ENCODE measurements around the gene OTUB1.
A peak's percentile ranks its signal among the peaks of the same experiment; 100 is the strongest.

Gene OTUB1

DNA sequence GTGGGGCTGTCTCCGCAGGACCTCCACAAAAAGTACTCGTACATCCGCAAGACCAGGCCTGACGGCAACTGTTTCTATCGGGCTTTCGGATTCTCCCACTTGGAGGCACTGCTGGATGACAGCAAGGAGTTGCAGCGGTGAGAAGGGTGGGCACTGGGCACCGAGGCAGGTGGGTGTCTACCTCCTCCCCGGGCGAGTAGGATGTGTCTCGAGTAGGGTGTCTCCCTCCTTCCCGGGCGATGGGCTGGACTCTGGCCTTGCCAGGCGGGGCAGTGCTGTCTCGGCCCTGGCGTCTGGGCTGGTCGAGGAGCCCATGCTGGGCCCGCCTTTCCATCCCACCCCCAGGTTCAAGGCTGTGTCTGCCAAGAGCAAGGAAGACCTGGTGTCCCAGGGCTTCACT is 10.3 kb downstream of the OTUB1 start:
- no peak for DNase-seq (ENCODE audit: low read depth)
- H3K4me3 ChIP-seq (replicated peaks; ENCODE audit: low read depth, low read length): no peak overlapping the region
- TF ChIP-seq, protein P1, sequence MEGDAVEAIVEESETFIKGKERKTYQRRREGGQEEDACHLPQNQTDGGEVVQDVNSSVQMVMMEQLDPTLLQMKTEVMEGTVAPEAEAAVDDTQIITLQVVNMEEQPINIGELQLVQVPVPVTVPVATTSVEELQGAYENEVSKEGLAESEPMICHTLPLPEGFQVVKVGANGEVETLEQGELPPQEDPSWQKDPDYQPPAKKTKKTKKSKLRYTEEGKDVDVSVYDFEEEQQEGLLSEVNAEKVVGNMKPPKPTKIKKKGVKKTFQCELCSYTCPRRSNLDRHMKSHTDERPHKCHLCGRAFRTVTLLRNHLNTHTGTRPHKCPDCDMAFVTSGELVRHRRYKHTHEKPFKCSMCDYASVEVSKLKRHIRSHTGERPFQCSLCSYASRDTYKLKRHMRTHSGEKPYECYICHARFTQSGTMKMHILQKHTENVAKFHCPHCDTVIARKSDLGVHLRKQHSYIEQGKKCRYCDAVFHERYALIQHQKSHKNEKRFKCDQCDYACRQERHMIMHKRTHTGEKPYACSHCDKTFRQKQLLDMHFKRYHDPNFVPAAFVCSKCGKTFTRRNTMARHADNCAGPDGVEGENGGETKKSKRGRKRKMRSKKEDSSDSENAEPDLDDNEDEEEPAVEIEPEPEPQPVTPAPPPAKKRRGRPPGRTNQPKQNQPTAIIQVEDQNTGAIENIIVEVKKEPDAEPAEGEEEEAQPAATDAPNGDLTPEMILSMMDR (IDR thresholded peaks at IDR 0.05; ENCODE audit: low read length, missing control alignments): no peak

DNA sequence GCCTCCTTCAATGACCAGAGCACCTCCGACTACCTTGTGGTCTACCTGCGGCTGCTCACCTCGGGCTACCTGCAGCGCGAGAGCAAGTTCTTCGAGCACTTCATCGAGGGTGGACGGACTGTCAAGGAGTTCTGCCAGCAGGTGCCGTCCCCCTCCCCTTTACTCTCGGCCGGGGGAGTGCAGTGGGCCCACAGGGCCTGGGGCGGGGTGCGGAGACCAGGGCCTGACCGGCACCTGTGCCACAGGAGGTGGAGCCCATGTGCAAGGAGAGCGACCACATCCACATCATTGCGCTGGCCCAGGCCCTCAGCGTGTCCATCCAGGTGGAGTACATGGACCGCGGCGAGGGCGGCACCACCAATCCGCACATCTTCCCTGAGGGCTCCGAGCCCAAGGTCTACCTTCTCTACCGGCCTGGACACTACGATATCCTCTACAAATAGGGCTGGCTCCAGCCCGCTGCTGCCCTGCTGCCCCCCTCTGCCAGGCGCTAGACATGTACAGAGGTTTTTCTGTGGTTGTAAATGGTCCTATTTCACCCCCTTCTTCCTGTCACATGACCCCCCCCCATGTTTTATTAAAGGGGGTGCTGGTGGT is 11.0 kb downstream of the OTUB1 start:
- TF ChIP-seq, protein P1 (IDR thresholded peaks at IDR 0.05; ENCODE audit: low read length, missing control alignments): no peak
- no peak for DNase-seq (ENCODE audit: low read depth)
- no peak overlapping the region for H3K4me3 ChIP-seq (replicated peaks; ENCODE audit: low read depth, low read length)

DNA sequence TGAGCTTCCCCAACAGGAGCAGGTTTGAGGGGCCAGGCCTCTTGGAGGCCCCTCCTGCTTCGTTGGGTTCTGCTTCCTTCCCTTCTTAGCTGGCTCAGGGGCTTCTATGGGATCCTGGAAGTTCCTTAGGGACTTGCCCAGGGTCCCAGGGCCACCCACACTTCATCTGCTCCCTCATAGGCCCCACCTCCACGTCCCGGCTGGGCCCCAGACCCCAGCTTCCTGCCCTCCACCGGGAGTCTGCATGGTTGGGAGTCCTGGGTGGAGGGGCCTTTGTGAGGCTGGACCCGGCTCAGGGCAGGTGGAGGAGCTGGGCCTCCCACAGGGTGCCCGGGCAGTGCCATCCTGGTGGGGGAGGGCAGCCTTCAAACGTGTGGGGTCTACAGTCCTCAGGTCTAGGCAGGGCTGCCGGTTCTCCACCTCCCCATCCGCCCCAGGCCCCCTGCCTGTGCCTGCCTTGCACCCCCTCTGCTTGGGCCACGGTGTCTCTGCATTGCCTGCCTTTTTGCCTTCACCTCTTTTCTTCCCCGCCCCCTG is 11.6 kb downstream of the OTUB1 start:
- DNase-seq (ENCODE audit: low read depth): no peak
- TF ChIP-seq, protein P1 (IDR thresholded peaks at IDR 0.05; ENCODE audit: low read length, missing control alignments): no peak
- H3K4me3 ChIP-seq (replicated peaks; ENCODE audit: low read depth, low read length): no peak overlapping the region

DNA sequence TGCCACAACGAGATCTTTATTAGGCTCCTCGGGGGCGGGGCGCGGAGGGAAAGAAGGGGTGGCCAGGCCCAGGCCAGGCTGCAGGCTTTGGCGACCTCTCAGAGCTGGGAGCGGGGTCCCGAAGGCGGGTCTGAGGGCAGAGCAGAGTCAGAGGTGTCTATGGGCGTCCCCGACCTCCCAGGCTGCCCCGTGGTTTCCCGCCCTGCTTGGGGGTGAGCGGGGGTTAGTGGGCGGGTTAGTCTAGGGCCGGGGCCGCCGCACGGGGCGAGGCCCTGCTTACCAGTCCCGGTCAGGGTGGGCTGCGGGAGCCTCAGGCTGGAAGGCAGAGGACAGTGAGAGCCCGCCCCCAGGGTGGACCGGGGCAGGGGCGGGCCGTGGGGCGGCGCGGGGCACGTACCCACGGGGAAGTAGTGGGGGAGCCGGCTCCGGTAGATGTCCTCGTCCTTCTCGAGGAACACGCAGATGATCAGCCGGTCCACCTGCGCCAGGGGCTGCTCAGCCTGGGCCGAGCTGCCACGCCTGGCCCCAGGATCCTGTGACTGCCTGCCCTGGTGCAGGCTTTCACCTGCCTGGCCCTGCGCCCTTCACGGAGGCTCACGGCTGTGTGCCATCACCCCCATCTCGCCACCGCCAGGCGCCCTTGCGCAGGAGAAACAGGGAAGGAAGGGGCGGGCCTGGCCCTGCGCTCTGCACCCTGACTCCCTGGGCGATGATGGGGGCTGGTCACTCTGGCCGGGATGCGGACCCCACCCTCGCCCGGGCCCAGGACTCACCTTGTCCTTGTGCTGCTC is 12.5 kb downstream of the OTUB1 start:
- DNase-seq (ENCODE audit: low read depth): no peak
- H3K4me3 ChIP-seq (replicated peaks; ENCODE audit: low read depth, low read length): no peak overlapping the region
- TF ChIP-seq, protein P1 (IDR thresholded peaks at IDR 0.05; ENCODE audit: low read length, missing control alignments): no peak

DNA sequence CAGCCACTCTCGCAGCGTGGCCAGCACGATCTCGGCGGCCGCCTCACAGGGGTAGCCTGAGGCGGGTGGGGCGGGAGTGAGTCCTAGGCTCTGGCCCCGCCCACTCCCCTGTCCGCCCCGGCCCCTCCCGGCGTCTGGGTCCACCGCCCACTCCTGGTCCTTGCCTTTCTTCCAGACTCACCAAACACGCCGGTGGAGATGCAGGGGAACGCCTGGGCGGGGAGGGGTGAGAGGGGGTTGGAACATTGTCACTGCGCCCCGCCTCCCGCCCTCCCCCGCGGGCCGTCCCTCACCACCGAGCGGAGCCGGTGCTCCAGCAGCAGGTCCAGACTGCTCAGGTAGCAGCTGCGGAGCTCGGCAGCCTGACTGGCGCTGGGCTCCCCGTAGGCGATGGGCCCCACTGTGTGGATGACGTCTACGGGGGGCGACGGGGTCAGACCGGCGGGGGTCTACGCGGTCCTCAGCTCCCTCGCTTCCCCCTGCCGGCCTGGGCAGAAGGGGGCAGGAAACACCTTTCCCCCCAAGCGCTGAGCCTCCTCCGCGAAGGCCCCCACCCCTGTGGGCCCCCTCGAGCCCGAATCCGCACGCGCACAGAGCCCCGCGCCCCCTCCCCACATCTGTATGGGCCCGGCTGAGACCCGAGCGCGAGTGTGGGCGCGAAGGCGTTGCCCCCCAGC is 13.2 kb downstream of the OTUB1 start:
- TF ChIP-seq, protein P1 (IDR thresholded peaks at IDR 0.05; ENCODE audit: low read length, missing control alignments): no peak
- no peak overlapping the region for H3K4me3 ChIP-seq (replicated peaks; ENCODE audit: low read depth, low read length)
- DNase-seq (ENCODE audit: low read depth): peak; percentile 26

DNA sequence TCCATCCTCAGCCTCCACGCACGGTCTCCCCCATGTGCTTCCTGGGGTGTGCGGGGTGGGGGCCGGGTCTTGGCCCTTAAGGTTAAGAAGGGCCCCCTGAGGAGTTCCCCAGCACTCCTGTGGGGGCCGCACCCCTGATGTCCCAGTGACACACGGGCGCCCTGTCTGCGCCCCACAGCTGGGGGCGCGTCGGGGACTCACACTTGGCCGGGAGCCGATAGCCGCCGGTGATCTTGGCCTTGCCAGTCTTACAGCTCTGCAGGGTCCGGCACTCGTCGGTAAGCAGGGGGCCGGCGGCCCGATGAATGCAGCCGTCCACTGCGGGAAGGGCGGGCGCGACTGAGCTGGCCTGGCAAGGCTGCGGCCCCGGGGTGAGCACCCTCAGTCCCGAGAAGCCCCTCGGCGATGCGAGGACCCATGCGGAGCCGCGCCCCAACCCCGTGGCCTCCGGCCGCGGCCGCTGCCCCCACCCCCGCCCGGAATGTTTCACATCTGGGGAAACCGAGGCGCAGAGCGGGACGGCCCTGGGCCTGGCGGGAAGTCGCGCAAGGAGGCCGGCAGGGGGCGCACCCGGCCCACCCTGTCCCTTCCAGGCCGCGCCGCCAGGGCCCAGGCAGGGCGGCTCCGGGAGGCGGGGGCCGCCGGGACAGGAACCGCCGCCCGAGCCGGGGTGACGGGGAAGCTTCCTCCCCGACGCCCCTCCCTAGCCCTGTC is 13.9 kb downstream of the OTUB1 start:
- DNase-seq (ENCODE audit: low read depth): peak; percentile 75
- peak overlapping the region; percentile 24 for H3K4me3 ChIP-seq (replicated peaks; ENCODE audit: low read depth, low read length)
- TF ChIP-seq, protein P1 (IDR thresholded peaks at IDR 0.05; ENCODE audit: low read length, missing control alignments): peak; percentile 29
